AML-193 (cell line): ENCODE data around the gene USP50.
"Not testable (repeated sequence)": the region's sequence is repeated elsewhere in the genome, so short reads cannot be mapped to it uniquely, and the experiment has no call there.

Experiments
- DNase-seq, 2 experiments: peaks; one replicate each; lab custom pipeline; 2025; lab: John Stamatoyannopoulos, UW

USP50 gene

DNA sequence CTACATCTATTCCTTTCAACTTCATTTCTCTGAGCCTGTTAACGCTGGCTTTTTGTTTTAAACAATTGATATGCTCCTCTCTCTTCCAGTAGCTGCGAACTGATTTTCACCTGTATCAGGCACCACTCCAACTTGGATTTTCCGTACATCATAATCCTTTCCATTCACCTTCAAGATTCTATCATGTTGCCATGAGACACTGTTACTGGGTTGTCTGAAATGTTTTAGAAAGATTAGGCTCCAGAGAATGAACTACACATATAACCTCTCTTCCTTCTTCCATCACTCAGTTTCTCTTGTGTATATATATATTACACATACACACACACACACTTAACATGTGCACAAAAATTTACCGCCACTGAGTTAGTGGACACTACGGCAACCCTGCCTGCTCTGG, at the start of gene USP50:
Gene USP50, minus strand, starts transcription at position 101 of the 400 bp plus-strand sequence. CDS start 141 bp downstream, outside the sequence.
- DNase-seq, result no peak

DNA sequence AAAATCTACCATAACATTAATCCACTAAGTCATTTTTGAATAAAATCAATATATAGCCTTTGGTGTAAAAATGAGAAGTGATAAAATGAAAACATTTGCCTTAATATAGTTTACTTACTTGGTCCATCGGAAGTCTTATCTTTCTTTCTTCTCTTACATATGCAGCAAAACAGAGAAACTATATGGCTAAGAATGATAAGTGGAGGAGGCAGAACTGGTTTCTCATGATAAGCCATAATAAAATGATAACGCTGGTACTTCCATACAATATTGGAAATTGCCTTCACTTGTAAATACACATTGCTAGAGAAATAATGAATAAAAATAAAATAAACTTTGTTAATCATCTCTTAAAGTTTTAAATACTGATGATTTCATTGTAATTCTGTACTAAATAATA, 47.8 kb upstream of the USP50 start:
- no peak for DNase-seq

DNA sequence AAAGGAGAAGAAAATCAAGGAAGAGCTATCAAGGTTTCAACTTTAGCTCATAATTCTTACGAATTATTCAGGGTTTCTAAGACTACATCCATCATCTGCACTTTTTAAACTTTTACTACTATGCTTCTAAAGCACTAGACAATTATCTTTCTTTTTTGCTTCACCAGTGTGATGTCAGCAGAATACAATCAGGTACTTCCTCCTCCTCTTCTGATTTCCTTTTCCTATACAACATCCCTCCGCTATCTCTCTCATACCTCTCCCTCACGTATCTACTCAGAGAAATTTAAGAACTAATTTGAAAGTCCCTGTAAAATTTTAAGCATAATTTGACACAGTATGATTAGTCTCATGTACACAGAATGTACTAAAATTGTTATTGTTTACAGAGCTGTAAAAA, 47.3 kb upstream of the USP50 start:
- DNase-seq, result no peak

DNA sequence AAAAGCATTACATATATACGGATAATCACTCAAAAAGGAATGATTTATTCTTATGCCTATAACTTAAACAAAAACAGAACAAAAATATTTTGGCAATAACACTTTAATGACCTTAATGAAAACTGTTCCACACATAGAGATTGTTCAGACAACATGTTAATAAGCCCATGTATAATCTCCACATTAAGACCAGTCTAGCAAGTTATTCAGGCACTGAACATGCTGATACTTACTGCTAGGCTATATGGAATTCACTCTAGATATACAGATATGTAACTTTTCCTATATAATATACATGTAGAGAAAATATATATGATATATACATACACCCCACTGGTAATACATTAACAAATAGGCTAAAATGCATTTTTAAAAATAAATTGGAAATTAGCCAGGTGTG, 43.8 kb upstream of the USP50 start:
- no peak for DNase-seq

DNA sequence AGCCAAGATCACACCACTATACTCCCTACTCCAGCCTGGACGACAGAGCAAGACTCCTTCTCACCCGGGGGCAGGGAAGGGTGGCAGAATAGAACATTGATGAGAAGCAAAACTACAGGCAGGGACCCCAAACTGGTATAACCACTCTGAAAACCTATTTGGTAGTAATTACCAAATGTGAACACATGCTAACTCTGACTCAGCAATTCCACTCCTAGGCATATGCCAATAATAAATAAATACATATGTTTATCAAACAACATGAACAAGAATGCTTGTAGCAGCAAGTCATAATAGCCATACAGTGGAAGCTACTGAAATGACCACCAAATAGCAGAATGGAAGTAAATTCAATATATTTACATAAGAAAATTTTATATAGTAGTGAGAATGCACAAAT, 31.0 kb upstream of the USP50 start:
- DNase-seq, result no peak

DNA sequence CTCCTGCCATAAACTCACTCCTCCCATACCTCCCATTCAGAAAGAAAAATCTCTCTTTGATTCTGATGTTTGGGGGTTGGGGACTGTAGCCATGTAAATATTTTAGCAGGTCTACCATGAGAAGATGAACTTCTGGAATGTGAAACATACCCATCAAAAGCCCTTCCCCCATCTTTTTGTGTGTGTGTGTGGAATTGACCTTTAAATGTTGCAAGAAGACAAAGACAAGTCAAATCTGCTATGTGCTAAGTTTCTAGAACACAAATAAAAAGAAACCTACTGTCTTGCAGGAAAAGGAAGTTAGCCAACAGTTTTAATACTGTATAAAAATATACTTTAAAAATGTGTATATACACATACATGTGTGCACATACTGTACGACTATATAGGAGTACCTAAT, 29.7 kb upstream of the USP50 start:
- no peak for DNase-seq

DNA sequence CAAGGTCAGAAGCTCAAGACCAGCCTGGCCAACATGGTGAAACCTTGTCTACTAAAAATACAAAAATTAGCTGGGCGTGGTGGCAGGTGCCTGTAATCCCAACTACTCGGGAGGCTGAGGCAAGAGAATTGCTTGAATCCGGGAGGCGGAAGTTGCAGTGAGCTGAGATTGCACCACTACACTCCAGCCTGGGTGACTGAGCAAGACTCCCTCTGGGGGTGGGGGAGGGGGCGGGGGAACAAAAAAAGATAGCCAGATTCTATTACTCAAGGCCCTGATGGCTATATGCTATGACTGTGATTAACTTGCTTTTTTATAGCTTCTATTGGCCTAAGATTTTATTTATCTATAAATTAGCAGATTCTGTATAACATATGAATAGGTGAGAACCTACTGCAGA, 27.4 kb upstream of the USP50 start:
- not testable (repeated sequence) for DNase-seq

DNA sequence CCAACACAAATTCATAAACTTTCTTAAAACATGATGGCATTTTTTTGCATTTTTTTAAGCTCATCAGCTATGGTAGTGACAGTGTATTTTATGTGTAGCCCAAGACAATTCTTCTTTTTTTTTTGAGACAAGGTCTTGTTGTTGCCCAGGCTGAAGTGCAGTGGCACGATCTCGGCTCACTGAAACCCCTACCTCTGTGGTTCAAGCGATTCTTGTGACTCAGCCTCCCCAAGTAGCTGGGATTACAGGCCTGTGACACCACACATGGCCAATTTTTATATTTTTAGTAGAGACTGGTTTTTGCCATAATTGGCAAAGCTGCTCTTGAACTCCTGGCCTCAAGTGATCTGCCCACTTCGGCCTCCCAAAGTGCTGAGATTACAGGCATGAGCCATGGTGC, 17.3 kb upstream of the USP50 start:
- DNase-seq, result no peak

DNA sequence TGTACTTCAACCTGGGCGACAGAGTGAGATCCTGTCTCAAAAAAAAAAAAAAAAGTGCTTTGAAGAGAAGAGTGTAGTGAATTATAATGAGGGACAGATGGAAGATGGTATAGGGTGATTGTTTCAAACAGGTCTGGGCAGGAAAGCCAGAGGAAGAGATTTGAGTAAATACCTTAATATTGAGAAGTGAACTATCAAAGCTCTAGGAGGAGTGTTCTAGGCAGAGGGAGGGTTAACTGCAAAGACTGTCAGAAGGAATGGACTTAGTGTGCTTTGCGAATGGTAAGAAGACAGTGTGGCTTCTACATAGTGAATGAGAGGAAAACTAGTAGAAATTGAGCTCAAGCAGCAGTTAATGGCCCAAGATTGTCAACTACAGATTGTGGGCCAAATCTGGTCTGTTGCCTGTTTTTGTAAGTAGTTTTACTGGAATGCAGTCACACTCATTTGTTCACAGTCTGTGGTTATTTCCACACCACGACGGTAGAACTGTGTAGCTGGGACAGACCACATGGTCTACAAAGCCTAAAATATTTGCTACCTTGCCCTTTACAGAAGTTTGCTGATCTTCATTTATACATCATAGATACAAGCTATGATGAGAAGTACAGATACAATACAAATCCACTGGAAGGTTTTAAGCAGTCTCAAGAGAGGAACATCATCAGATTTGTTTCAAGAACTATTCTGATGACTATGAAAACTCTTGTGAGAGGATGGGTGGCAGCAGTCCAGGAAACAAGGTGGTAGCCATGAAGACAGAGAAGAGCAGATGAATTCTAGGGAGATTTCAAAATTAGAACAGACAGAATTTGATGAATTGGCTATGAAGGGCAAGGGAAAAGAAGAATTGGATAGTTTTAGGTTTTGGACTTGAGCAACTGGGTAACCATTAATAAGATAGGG, 16.5 kb upstream of the USP50 start:
- DNase-seq, result no peak

DNA sequence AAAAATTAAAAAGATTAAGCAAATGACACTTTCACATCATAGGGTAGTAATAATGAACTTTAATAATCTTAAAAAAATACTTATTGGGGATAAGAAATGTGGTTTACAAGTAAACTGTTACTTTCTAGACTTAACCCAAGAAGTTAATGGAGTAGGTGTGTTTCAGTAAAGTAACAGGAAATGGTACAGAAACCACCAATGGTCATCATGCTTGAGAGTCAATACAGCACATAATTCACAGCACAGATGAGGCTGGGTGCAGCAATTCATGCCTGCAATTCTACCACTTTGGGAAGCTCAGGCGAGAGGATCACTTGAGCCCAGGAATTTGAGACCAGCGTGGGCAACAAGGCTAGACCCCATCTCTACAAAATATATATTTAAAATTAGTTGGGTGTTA, 11.5 kb upstream of the USP50 start:
- no peak for DNase-seq

DNA sequence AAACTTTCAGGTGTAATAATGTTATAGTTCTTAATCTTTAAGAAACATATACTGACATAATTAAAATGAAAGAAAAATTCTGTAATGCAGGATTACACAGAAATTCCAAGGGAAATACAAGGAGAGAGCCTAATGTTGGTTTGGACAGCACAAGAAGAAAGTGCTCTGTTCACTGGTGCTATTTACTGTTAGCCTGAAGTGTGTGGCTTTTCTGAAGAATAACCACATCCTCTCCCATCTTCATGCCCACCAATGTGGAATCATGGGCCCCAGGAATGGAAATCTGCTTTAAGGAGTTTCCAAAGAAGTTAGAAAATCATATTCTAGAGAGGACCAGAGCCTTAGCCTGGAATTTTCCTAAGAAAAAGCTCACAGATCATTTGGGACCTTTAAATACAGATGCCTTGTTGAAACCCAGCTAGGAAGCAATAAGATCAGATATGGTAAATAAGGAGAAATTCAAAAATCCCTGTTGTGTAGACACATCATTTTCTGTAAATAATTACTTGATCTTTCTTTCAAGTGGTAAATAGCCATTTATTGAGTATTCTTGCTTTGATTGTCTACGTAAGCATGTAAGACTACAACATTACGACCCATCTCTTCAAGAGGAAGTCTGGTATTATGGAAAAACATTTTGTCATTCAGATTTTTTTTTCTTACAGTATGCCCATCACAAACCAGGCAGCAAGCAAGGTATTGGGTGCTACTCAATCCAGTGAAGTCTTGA, 10.3 kb upstream of the USP50 start:
- no peak for DNase-seq

DNA sequence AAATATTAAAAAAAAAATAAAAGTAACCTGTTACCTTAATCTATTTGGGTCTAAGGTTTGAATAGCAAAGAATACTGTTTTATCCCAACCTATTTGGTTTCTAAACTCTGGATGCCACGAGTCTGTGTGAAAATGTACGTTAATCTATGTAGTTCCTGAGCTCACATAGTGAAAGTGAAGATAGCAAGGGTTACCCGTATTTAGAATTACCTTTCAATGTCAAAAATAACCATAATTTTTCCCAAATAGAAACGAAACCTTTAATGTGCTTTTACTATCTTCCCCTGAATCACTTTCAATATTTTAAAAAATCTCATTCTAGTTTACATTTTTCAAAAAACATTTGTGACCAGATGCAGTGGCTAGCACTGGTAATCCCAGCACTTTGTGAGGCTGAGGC, 5.8 kb upstream of the USP50 start:
- DNase-seq, result no peak

DNA sequence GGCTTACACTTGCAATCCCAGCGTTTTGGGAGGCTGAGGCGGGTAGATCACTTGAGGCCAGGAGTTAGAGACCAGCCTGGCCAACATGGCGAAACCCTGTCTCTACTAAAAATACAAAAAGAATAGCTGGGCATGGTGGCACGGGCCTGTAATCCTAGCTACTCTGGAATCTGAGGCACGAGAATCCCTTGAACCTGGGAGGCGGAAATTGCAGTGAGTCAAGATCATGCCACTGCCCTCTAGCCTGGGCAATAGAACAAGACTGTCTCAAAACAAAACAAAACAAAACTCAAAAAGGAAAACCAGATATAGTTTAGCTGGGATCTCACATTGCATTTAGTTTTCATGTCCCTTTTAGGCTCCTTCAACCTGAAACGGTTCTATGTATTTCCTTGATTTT, 2.9 kb upstream of the USP50 start:
- no peak for DNase-seq

DNA sequence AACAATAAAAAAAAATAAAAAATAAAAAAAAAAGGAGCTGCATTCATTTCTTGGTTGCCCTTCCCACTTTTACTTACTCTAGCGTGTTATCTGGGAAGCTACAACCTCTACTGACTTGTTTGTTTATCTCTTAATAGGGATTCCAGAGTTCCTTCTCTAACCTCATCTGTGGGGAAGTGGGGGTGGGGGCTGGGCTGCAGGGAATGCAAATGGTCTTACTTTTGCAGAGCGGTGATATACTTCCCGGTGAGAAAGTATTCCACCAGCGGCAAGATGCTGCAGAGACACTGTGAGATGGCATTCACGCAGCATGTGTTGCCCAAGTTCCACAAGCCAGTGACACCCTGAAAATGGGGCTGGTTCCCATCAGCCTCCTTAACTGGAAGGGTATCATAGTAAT, 2.1 kb downstream of the USP50 start:
- DNase-seq, result no peak

DNA sequence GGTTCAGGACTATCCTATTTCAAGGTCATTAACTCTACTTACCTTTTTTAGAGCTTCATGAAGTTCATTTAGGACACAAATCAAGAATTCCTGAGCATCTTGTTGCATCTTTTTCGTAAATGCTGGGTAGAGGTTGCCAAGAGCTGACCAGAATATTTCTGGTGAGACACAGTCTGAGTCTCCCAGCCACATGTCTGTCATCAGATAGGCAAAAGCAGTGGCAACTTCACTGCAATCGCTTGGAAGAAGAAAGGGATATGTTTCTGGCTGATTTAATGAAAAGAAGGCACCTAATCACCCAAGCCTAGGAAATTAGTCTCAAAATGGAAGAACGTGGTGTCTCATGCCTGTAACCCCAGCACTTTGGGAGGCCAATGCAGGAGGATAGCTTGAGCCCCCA, 2.9 kb downstream of the USP50 start:
- DNase-seq, result no peak

DNA sequence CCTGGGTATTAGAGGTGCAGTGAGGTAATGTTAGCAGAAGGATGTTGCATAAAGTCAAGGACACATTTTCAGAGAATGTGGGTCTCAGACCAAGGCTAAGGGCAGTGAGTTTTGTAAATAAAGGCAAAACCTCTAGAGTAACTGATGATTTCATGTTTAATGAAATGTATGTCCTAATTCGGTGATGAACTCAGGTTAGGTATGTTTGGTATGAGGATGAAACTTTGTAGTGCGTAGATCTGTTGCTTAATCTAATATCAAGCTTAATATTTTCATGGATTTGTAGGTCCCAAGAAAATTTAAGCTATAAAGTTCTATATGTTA, 3.6 kb downstream of the USP50 start:
- no peak for DNase-seq

DNA sequence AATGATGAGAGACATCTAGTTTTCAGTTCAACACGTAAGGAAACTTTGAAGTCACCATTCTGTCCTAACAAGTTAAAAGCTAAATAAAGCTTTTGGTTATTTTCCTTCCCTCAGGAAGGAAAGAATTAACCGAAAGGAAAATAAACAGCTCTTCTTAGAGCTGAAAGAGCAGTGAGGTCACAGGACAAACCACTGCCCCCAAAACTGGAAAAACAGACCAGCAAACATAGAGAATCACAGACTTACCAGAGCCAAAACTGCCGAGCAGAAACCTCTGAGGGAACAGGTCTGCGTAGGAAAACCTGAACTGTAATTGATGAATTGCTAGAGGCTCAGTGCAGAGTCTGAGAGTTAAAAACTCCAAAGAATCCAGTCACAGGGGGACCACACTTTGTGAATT, 14.7 kb downstream of the USP50 start:
- DNase-seq, result no peak

DNA sequence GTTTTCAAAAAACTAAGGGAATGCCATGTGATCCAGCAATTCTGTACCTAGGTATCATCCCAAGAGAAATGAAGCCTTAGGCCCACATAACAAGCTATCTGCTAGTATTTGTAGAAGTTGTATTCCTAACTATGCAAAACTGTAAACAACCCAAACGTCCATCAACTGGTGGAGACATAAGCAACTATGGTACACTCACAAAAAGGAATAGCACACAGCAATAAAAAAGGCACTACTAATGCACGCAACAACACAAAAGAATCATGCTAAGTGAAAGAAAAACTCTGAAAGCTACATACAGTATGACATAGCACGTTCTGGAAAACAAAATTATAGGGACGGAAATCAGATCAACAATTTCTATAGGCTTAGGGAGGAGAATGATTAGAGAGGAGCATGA, 15.3 kb downstream of the USP50 start:
- no peak for DNase-seq

DNA sequence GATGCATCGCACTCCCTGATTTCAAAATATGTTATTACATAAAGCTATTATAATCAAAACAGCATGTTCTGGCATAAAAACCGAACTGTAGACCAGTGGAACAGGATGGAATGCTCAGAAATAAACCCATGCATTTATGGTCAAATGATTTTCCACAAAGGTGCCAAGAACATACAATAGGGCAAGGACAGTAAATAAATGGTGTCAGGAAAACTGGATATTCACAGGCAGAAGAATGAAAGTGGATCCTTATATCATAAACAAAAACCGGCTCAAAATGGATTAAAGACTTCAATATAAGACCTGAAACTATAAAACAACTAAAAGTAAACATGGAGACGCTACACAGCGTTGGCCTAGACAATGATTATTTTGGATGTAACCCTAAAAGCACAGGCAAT, 22.6 kb downstream of the USP50 start:
- no peak for DNase-seq

DNA sequence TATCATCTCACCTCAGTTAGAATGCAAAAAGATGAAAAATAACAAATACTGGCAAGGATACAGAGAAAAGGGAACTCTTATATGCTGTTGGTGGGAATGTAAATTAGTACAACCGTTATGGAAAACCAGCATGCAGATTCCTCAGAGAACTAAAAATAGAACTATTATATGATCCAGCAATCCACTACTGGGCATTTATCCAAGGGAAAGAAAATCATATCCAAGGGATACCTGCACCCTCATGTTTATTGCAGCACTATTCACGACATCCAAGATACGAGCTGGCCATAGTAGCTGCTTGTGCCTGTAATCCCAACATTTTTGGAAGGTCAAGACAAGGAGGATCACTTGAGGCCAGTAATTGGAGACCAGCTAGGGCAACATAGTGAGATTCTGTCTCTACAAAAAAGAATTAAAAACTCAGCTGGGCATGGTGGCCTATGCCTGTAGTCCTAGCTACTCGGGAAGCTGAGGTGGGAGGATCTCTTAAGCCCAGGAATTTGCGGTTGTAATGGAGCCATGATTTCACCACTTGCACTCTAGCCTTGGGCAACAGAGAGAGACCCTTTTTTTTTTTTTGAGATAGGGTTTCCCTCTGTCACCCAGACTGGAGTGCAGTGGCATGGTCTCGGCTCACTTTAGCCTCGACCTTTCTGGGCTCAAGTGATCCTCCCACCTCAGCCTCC, 26.6 kb downstream of the USP50 start:
- no peak for DNase-seq

DNA sequence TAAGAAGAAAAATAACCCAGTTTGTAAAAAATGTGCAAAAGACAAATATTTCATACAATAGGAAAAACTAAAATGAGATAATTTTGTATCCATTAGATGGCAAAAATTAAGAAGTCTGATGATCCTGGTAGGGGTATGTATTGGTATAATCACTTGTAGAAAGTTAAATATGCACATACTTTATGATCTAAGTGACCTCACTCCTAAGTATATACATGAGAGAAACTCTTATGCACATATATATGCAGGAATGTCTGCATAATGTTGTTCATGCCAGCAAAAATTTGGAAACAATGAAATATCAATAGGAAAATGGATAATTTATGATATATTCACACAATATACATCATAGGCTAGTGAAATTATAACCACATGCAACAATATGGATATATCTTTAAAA, 33.5 kb downstream of the USP50 start:
- no peak for DNase-seq

DNA sequence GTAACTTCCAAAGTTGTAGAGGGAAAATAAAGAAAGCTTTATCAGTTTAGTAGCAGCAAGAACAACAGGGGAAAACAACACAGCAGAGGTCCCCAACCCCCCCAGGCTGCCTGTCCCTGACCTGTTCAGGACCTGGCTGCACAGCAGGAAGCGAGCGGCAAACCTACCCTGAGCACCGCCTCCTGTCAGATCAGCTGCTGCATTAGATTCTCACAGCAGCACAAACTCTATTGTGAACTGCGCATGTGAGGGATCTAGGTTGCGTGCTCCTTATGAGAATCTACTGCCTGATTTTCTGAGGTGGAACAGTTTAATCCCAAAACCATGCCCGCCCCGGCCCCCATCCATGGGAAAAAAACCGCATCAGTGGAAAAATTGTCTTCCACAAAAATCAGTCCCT, 40.3 kb downstream of the USP50 start:
- no peak for DNase-seq

DNA sequence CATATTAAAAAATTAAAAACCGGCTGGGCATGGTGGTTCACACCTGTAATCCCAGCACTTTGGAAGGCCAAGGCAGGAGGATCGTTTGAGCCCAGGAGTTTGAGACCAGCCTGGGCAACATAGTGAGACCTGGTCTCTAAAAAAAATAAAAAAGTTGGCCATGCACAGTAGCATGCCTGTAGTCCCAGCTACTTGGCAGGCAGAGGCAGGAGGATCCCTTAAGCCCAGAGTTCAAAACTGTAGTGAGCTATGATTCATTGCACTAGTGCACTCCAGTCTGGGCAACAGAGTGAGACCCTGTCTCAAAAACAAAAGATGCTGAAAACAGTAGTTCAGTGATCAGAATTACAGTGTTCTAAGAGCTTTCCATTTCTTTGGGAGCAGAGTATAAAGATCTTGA, 40.8 kb downstream of the USP50 start:
- not testable (repeated sequence) for DNase-seq
